Measurements from ENCODE around the gene TMEM234. TPM values are rescaled to one million over a fixed set of nuclear protein-coding genes. Genes with fewer than 3 reads are reported as not detected.
A peak's percentile ranks its signal among the peaks of the same experiment; 100 is the strongest.

The TMEM234 gene
- total and polyA plus RNA-seq, 10 of the 15 experiments (the other 5 are each of a cell fraction or from before 2014, with no cell fraction given) = 2.9 to 10.9 (median 6.4) TPM

DNA sequence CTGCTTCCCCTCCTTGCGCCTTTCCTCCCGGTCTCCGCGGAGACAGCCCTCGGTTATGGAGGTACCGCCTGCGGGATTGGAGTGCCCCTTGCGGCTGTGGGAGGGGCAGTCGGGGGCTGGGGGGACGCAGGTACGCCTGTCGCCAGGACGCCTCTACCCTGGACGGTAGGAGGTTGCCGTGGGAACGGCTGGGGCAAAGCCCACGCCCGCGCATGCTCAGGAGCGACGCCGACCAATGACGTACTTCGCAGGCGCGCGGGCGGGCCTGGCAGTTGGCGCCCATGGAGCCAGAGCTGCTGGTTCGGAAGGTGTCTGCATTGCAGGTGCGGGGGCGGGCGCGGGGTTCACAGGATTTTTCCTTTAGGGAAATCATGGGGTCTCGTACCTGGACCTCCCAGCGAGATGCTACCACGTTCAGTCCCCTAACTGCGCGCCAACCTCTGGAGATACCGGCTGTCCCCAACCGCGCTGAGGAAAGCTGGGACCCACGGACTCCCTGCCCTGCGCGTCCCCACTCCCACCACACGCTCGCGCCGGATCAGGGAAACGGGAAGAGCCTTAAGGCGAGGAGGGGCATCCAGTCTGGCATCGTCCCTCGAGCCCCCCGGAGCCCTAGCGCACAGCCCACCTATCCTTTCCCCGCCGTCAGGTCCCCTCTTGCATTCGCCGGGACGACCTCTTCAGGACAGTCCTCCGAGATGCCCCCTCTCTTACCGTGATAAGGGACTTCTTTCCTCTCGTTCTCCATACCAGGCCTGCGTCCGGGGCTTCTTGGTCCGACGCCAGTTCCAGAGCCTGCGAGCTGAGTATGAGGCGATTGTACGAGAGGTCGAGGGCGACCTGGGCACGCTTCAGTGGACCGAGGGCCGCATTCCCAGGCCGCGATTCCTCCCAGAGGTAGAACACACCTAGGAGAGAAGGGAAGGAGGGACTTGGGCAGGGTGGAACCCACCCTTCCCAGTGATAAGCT is 16.5 kb downstream of the TMEM234 start, which contains the start of gene IQCC (continued):
- TF ChIP-seq SMAD5 (IDR thresholded peaks at IDR 0.05; ENCODE audit: low read depth) (no peak; the same call in 1 of the 2 replicates), MEF2A (IDR thresholded peaks at IDR 0.05; ENCODE audit: insufficient read depth, low read depth, low read length) (no peak), SIN3A (IDR thresholded peaks at IDR 0.05; ENCODE audit: low read depth, low read length) (peak; percentile 77), CHD1 (IDR thresholded peaks at IDR 0.05; ENCODE audit: low read depth, low read length) (no peak), BMI1 (IDR thresholded peaks at IDR 0.05; ENCODE audit: borderline replicate concordance) (peak; percentile 95), EGR1 (IDR thresholded peaks at IDR 0.05; ENCODE audit: borderline replicate concordance in 1 of 2, low read depth in 2 of 2, low read length in 2 of 2) (peak; percentile 6 to 94), RELA (IDR thresholded peaks at IDR 0.05; ENCODE audit: borderline replicate concordance, partially characterized antibody) (peak; percentile 75), HDGF (IDR thresholded peaks at IDR 0.05) (peak; percentile 31), CREB1 (IDR thresholded peaks at IDR 0.05; ENCODE audit: low read depth) (peak; percentile 94), MXI1 (IDR thresholded peaks at IDR 0.05; ENCODE audit: low read depth, low read length) (peak; percentile 91), BHLHE40 (IDR thresholded peaks at IDR 0.05; ENCODE audit: borderline replicate concordance in 1 of 2, low read depth in 2 of 2, low read length in 1 of 2) (peak; percentile 21 to 59; a peak in 1 of 4 replicates), WRNIP1 (IDR thresholded peaks at IDR 0.05; ENCODE audit: borderline replicate concordance, low read depth, low read length) (no peak), ATF7 (IDR thresholded peaks at IDR 0.05; ENCODE audit: low read depth) (peak; percentile 69), RCOR1 (conservative IDR thresholded peaks at IDR 0.05; ENCODE audit: low read depth, low read length) (no peak), DPF2 (IDR thresholded peaks at IDR 0.05) (peak; percentile 67; the same call in 1 of the 2 replicates), CBFB (IDR thresholded peaks at IDR 0.05; ENCODE audit: low read depth) (no peak), POLR2A (IDR thresholded peaks at IDR 0.05; ENCODE audit: low read depth, low read length) (peak; percentile 90)
- TF ChIP-seq, protein P1, sequence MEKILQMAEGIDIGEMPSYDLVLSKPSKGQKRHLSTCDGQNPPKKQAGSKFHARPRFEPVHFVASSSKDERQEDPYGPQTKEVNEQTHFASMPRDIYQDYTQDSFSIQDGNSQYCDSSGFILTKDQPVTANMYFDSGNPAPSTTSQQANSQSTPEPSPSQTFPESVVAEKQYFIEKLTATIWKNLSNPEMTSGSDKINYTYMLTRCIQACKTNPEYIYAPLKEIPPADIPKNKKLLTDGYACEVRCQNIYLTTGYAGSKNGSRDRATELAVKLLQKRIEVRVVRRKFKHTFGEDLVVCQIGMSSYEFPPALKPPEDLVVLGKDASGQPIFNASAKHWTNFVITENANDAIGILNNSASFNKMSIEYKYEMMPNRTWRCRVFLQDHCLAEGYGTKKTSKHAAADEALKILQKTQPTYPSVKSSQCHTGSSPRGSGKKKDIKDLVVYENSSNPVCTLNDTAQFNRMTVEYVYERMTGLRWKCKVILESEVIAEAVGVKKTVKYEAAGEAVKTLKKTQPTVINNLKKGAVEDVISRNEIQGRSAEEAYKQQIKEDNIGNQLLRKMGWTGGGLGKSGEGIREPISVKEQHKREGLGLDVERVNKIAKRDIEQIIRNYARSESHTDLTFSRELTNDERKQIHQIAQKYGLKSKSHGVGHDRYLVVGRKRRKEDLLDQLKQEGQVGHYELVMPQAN (conservative IDR thresholded peaks at IDR 0.05) = peak; percentile 60; the same call in 1 of the 2 replicates
- TF ChIP-seq, protein P2, sequence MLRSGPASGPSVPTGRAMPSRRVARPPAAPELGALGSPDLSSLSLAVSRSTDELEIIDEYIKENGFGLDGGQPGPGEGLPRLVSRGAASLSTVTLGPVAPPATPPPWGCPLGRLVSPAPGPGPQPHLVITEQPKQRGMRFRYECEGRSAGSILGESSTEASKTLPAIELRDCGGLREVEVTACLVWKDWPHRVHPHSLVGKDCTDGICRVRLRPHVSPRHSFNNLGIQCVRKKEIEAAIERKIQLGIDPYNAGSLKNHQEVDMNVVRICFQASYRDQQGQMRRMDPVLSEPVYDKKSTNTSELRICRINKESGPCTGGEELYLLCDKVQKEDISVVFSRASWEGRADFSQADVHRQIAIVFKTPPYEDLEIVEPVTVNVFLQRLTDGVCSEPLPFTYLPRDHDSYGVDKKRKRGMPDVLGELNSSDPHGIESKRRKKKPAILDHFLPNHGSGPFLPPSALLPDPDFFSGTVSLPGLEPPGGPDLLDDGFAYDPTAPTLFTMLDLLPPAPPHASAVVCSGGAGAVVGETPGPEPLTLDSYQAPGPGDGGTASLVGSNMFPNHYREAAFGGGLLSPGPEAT (IDR thresholded peaks at IDR 0.05; ENCODE audit: low read depth) = peak; percentile 73; the same call in 1 of the 2 replicates
- TF ChIP-seq, protein P3, sequence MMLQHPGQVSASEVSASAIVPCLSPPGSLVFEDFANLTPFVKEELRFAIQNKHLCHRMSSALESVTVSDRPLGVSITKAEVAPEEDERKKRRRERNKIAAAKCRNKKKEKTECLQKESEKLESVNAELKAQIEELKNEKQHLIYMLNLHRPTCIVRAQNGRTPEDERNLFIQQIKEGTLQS (IDR thresholded peaks at IDR 0.05; ENCODE audit: borderline replicate concordance, extremely low read depth, low read depth, low read length) = peak; percentile 80; the same call in 1 of the 2 replicates
- TF ChIP-seq, protein P4, sequence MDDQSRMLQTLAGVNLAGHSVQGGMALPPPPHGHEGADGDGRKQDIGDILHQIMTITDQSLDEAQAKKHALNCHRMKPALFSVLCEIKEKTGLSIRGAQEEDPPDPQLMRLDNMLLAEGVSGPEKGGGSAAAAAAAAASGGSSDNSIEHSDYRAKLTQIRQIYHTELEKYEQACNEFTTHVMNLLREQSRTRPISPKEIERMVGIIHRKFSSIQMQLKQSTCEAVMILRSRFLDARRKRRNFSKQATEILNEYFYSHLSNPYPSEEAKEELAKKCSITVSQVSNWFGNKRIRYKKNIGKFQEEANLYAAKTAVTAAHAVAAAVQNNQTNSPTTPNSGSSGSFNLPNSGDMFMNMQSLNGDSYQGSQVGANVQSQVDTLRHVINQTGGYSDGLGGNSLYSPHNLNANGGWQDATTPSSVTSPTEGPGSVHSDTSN (IDR thresholded peaks at IDR 0.05; ENCODE audit: insufficient replicate concordance, low read depth, low read length) = no peak

All from GM12878 (cell line).